HuH-7.5 (cell line): ENCODE data around the gene NAV2.
A peak's percentile ranks its signal among the peaks of the same experiment; 100 is the strongest.
"Not testable (repeated sequence)": the region's sequence is repeated elsewhere in the genome, so short reads cannot be mapped to it uniquely, and the experiment has no call there.

Experiments used
- DNase-seq: peaks from one replicate; pipeline ENCODE4 v3.0.0; 2011; ENCODE audit warnings: low spot score

Gene NAV2

GRCh38 chr11:19955660-19956059 is 243.0 kb downstream of the NAV2 start:
- DNase-seq = no peak

- no peak for DNase-seq
Measured at GRCh38 chr11:19956228-19956627, 243.6 kb downstream of the NAV2 start.

- DNase-seq = no peak
Measured at GRCh38 chr11:19957294-19957943, 244.8 kb downstream of the NAV2 start.

GRCh38 chr11:19958204-19958603 is 245.6 kb downstream of the NAV2 start:
- DNase-seq = no peak

DNA sequence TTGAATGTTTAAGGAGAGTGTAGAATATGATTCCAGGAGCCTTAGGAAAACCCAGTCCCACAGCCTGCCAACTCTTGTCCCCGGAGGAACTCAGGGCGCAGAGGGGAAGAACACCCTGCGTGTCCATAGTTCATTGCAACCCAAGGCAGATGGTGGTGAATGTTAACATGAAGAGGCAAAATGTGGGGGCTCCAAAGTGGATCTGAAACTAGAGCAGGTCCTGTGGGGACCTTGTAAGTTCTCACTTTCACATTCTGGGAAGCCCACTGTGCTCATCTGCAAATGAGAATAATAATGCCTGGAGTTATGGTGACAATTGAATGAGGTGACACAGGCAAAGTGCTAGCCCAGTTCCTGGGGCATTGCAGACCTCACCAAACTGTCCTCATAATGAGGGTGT is 246.6 kb downstream of the NAV2 start:
- no peak for DNase-seq

- DNase-seq = no peak
Measured at GRCh38 chr11:19959648-19960059, 247.0 kb downstream of the NAV2 start.

GRCh38 chr11:19960410-19960809 is 247.8 kb downstream of the NAV2 start:
- not testable (repeated sequence) for DNase-seq

- DNase-seq = no peak
Measured at GRCh38 chr11:19961225-19961624, 248.6 kb downstream of the NAV2 start.

- DNase-seq = no peak
Measured at GRCh38 chr11:19962053-19962800, 249.6 kb downstream of the NAV2 start.

DNA sequence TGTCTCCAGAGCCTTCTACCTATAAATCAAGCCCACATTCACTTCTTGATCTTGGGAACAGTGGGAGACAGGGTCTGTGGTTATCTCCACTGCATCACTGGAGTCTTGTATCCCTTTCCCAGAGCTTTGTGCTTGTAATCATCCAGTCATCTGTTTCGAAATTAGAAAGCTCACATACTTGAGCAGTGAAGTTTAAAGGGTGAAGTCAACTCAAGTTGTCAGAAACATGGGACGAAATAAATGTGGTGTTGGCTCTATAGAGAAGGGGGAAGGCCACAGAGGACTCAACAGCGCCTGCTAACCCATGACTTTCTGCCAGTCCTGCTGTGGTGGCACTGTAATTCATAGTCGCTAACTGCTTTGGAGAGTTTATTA is 250.2 kb downstream of the NAV2 start:
- DNase-seq = no peak

DNA sequence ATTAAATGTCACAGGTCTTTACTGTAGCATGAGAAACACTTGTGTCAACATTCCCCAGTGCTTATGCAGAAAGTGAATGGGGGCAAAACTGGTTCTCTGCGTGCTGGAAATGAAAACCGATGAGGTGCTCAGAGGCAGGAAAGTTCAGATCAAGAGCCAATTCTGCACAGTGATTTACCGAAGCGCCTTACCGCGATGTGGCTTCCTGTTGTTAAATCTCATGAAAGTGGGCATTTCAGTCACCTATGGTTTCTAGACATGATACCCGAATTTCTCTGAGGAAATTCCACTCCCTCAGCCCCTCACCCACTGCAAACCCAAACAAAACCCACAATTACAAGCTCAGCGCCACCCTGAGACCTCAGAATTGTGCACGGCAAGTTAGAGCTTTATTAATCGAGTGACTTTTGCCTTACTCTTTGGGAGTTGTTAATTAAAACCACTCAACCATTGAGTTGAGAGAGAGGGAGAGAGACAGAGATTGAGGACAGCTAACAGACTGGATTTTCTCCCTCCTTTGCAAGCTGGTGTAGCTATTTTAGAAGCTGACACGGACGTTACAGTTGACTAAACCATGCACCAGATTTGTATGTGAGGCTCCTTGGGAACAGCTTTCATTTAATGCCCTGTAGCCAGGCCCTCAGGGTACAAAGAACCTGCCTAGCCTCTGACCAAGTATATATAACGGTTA is 251.2 kb downstream of the NAV2 start:
- DNase-seq = no peak

GRCh38 chr11:19966441-19966840 is 253.8 kb downstream of the NAV2 start:
- DNase-seq = no peak

DNA sequence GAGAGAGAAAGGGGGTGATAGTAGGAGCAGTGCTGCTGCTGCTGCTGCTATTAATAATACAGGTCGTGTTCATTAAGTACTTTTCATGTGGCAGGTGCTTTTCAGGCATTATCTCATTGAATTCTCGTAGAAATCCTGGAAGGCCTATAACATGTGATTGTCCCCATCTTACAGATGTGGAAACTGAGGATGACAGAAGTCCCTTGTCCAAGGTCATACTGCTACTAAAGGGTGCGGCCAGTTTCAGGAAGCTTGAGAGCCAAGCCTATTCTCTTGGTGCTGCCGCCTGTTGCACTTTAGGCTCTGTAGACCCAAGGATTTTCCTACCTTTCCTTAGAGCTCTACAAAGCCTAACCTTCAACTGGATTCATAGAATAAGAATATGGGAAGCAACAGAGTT is 254.3 kb downstream of the NAV2 start:
- no peak for DNase-seq

DNA sequence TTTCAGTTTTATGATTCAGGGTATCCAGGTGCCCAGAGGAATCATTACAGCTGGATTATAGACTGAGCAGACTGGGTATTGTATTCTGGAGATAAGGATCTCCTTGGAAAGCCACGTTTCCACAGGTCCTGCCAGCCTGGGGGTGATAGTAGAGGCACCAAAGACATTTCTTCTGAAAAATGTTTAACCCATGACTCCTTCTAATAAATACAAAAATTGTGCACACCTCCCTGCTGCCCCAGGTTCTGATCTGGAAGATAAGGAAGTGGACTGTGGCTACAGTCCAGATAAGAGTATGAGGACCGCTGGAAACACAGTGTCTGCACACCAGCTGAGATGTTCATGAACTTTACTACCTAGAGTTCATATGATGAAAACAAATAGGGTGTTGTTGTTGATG is 255.2 kb downstream of the NAV2 start:
- no peak for DNase-seq

GRCh38 chr11:19968860-19969259 is 256.2 kb downstream of the NAV2 start:
- no peak for DNase-seq

GRCh38 chr11:19970944-19971343 is 258.3 kb downstream of the NAV2 start:
- no peak for DNase-seq

DNA sequence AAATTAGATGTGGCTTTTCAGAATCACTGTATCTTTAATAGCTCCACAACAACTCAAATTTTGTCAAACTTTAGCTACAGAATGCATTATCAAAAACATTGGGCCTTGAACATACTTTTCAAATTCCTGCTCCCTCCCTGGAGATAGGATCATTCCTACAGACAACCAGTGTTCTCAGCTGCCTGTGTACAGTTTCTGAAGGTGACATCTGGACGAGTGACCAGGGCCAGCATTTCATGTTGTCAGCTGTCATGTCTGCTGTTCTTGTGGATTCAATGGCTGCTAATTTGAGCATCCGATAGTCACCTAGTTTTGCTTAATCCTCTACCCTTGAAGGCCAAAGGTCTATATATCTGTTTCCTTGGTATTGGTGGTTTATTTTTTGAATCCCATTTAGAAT is 259.5 kb downstream of the NAV2 start:
- no peak for DNase-seq

DNA sequence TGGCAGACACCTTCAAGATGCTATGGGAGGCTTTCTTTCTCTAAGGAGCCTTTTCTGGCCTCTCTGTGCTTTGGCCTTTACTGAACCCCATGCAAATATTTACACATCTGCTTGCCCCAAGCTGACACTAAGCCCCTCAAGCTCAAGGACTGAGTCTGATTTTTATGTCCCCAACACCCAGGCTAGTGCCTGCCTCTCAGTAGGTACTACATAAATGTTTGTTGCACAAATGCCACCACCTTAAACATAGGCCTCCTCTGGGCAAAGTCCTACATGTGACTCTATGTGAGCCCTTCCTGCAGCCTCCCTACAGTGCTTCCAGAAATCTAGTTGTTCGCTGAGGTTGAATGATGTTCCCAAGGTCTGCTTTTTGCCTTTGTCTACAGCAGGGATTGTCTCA is 260.0 kb downstream of the NAV2 start:
- no peak for DNase-seq

DNA sequence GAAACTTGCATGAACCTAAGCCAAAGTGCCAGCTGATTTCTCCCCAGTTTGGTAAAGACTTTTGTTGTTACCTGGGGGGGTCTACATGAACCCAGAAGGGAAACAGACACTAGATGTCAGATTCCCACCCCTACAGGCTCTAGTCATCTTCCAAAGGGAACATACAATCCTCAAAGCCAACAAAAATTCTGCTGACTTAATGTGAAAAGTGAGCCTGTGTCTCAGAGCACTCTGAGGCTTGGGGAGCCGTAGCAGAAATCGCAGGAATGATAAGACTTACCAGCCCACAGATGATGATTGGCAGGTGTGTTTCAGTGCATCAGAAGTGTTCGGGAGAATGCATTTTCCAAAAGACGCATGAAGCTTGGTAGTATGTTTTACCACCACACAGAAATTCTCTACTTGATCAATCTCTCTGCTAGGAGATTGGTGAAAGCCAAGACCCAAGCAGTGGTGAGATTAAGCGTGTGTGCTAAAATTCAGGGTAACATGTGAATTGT is 260.5 kb downstream of the NAV2 start:
- DNase-seq = no peak

GRCh38 chr11:19974886-19975285 is 262.2 kb downstream of the NAV2 start:
- no peak for DNase-seq

- DNase-seq = no peak
Measured at GRCh38 chr11:19975414-19975990, 262.9 kb downstream of the NAV2 start.

DNA sequence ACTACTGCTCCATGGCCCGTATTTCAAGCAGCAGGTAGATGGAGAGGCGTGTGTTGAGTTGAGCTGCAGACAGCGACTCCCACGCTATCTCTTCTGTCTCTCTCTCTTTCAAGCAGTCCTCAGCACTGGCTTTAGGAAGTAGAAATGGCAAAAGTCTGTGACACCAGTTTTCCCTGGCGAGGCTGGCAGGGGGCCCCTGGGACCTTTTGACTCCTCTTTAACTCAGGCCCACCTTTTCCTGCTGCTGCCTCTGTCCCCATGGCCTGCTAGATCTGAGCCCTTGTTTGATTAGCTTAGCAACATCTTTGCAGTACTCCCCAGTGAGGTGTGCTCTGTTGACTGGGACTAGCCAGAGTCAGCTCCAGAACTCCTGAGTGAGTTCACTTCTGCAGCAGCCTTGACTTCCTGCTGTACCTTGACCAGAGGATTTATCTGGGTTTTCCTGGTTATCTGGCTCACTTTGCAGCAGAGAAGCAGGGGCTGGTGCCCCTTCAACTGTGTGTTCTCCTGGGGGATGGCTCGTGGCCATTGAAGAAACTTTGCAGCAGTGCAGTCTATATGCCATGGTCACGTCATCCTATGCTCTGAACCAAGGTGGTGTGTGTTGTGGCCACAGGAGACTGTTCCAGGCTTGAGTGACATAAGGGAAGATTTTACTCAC is 263.8 kb downstream of the NAV2 start:
- peak; percentile 22 for DNase-seq
